Astrocyte (in vitro differentiated cells and primary cell): ENCODE measurements around the gene ELFN2. TPM values are rescaled to one million over a fixed set of nuclear protein-coding genes. Genes with fewer than 3 reads are reported as not detected.

Experiments
- DNase-seq: peaks from one replicate; pipeline ENCODE4 v3.0.0-alpha.2; 2010; ENCODE audit warnings: low read depth
- FAIRE-seq: peaks from 2 replicates; lab custom pipeline; 2011; peaks lifted over from hg19 to GRCh38; lab: Jason Lieb, UNC
- H2AFZ ChIP-seq: 2 replicates; pipeline ENCODE4 v1.6.0; 2012; ENCODE audit warnings: low read depth, low read length, inconsistent platforms
- H3K27ac ChIP-seq: 2 replicates; pipeline ENCODE4 v1.5.1; 2011; ENCODE audit warnings: low read depth, low read length, inconsistent platforms
- H3K27me3 ChIP-seq: 2 replicates; pipeline ENCODE4 v1.6.0; 2011; ENCODE audit warnings: low read length, inconsistent platforms; ENCODE audit not compliant: insufficient read depth
- H3K36me3 ChIP-seq: 2 replicates; pipeline ENCODE4 v1.5.1; 2011; ENCODE audit warnings: low read length, inconsistent platforms; ENCODE audit not compliant: insufficient read depth
- H3K4me1 ChIP-seq: 2 replicates; pipeline ENCODE4 v1.5.1; 2011; ENCODE audit warnings: low read length, inconsistent platforms; ENCODE audit not compliant: insufficient read depth
- H3K4me2 ChIP-seq: 2 replicates; pipeline ENCODE4 v1.6.0; 2012; ENCODE audit warnings: low read length, inconsistent platforms
- H3K4me3 ChIP-seq: 2 replicates; pipeline ENCODE4 v1.5.1; 2011; ENCODE audit warnings: low read depth, mild to moderate bottlenecking, low read length, inconsistent platforms; ENCODE audit not compliant: insufficient read depth
- H3K79me2 ChIP-seq: 2 replicates; pipeline ENCODE4 v1.6.0; 2012; ENCODE audit warnings: mild to moderate bottlenecking, low read length, inconsistent platforms; ENCODE audit not compliant: insufficient read depth
- H3K9ac ChIP-seq: 2 replicates; pipeline ENCODE4 v1.6.0; 2012; ENCODE audit warnings: mild to moderate bottlenecking, low read length, inconsistent platforms
- H3K9me3 ChIP-seq: 2 replicates; pipeline ENCODE4 v1.5.1; 2012; ENCODE audit warnings: low read depth, mild to moderate bottlenecking, low read length, inconsistent platforms; ENCODE audit not compliant: insufficient read depth
- H4K20me1 ChIP-seq: 2 replicates; pipeline ENCODE4 v1.6.0; 2012; ENCODE audit warnings: low read length, inconsistent platforms; ENCODE audit not compliant: insufficient read depth
- H3K27ac Mint-ChIP-seq: one replicate; pipeline ENCODE4 v1.8.0; 2021; ENCODE audit warnings: mild to moderate bottlenecking, mixed read lengths; ENCODE audit not compliant: unreplicated experiment
- H3K27me3 Mint-ChIP-seq: one replicate; pipeline ENCODE4 v1.8.0; 2021; ENCODE audit warnings: low read depth, mixed read lengths; ENCODE audit not compliant: unreplicated experiment
- H3K36me3 Mint-ChIP-seq: one replicate; pipeline ENCODE4 v1.8.0; 2021; ENCODE audit warnings: low read depth, mixed read lengths; ENCODE audit not compliant: unreplicated experiment
- H3K4me1 Mint-ChIP-seq: one replicate; pipeline ENCODE4 v1.8.0; 2021; ENCODE audit warnings: low read depth, mixed read lengths; ENCODE audit not compliant: unreplicated experiment
- H3K4me3 Mint-ChIP-seq: one replicate; pipeline ENCODE4 v1.8.0; 2021; ENCODE audit warnings: mild to moderate bottlenecking, moderate library complexity, mixed read lengths; ENCODE audit not compliant: unreplicated experiment
- H3K9me3 Mint-ChIP-seq: one replicate; pipeline ENCODE4 v1.8.0; 2021; ENCODE audit warnings: mild to moderate bottlenecking, mixed read lengths; ENCODE audit not compliant: unreplicated experiment
- CTCF ChIP-seq: IDR thresholded peaks from 2 replicates; pipeline ENCODE4 v1.5.1; 2011; ENCODE audit warnings: low read depth, mild to moderate bottlenecking, inconsistent platforms, low read length, moderate library complexity; ENCODE audit not compliant: insufficient read depth
- EZH2 ChIP-seq: IDR thresholded peaks from 2 replicates; pipeline ENCODE4 v1.6.1; 2012; ENCODE audit warnings: mild to moderate bottlenecking, low read length, inconsistent platforms; ENCODE audit not compliant: insufficient read depth
- total RNA-seq: library from RNA; stranded (reverse); gene quantifications from 2 replicates; pipeline ENCODE4 v1.2.1, GENCODE V29; 2021

The ELFN2 gene
- total RNA-seq, 1 donor from 2014 or later: 2.8 TPM

- Mint-ChIP-seq H3K27me3 (peaks cover 67% of the 10 kb centered on the region), H3K36me3 (peaks cover 5% of the 10 kb centered on the region), H3K4me1 (peaks cover 7% of the 10 kb centered on the region), H3K27ac (no peak overlapping the region), H3K9me3 (peaks cover 2% of the 10 kb centered on the region), H3K4me3 (peak overlapping the region; percentile 83)
- DNase-seq: no peak
- TF ChIP-seq EZH2 (no peak), CTCF (no peak)
- peak overlapping the region; percentile 93 for H3K4me2 ChIP-seq
- H2AFZ ChIP-seq: no peak overlapping the region
- H3K9ac ChIP-seq: no peak overlapping the region
- no peak overlapping the region for H3K27ac ChIP-seq
- no peak for FAIRE-seq
- H3K9me3 ChIP-seq: no peaks in the 10 kb centered on the region
- no peaks in the 10 kb centered on the region for H3K79me2 ChIP-seq
- H3K4me1 ChIP-seq: peaks cover 8% of the 10 kb centered on the region
- H3K27me3 ChIP-seq: peaks cover 15% of the 10 kb centered on the region
- H3K4me3 ChIP-seq: no peak overlapping the region
- H3K36me3 ChIP-seq: no peaks in the 10 kb centered on the region
- peaks cover 58% of the 10 kb centered on the region for H4K20me1 ChIP-seq
Measured at GRCh38 chr22:37418627-37419369, 8.5 kb downstream of the ELFN2 start.

DNA sequence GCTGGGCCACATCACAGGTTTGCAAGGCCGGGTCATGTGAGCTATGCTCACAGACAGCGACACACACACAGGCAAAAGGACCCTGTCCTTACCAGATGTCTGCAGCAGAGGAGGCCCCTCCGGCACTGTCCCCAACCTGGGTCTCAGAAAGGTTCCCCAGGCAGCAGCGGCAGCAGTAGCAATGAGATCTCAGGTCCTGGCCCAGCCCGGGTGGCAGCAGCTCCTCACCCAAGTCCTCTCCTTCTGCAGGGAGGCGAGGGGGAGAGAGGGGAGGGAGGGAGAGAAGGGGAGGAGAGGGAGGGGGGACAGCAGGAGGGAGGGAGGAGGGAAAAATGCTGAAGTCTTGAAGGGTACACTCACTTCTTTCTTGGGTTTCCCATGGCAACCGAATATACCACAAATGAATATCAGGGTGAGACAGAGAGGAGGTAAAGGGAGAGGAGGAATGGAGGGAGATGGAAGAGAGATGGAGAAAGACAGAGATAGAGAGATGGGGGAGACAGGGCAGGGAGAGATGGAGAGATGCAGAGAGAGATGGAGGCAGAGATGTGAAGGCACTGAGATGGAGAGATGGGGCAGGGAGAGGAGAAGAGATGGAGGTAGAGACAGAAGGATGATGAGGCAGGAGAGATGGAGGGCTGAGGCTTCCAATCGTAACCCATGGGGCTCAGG, 9.5 kb downstream of the ELFN2 start:
- no peak overlapping the region for H3K4me3 Mint-ChIP-seq

More for the DNA sequence above, 9.5 kb downstream of the ELFN2 start:
- TF ChIP-seq CTCF: no peak
- TF ChIP-seq EZH2: no peak
- Mint-ChIP-seq H3K36me3 (peaks cover 5% of the 10 kb centered on the region), H3K9me3 (peaks cover 2% of the 10 kb centered on the region), H3K27me3 (peaks cover 70% of the 10 kb centered on the region), H3K4me1 (peaks cover 10% of the 10 kb centered on the region), H3K27ac (no peak overlapping the region)
- Histone ChIP-seq H3K9me3 (no peaks in the 10 kb centered on the region), H2AFZ (no peak overlapping the region), H3K79me2 (no peaks in the 10 kb centered on the region), H3K4me2 (no peak overlapping the region), H3K9ac (no peak overlapping the region), H3K27me3 (peaks cover 15% of the 10 kb centered on the region), H3K4me1 (peaks cover 8% of the 10 kb centered on the region), H3K36me3 (no peaks in the 10 kb centered on the region), H3K27ac (no peak overlapping the region), H4K20me1 (peaks cover 62% of the 10 kb centered on the region), H3K4me3 (no peak overlapping the region)
- DNase-seq (no peak), FAIRE-seq (no peak)
